ENCODE results near the gene PHLDB2.
"Not testable (repeated sequence)": the region's sequence is repeated elsewhere in the genome, so short reads cannot be mapped to it uniquely, and the experiment has no call there.

PHLDB2 gene

GRCh38 chr3:111859061-111859973, at the start of gene PHLDB2:
PHLDB2 (plus strand) TSS chr3:111859265; CDS start chr3:111884078, 24,813 bp downstream.
- peak; percentile 3 to 11 for DNase-seq
- TF ChIP-seq POLR2A (IDR thresholded peaks at IDR 0.05; ENCODE audit: low read length) = no peak
- no peak for TF ChIP-seq GATA1 (IDR thresholded peaks at IDR 0.05; ENCODE audit: low read depth, low read length)

GRCh38 chr3:111810909-111811308, 48.2 kb upstream of the PHLDB2 start:
- no peak for DNase-seq
- no peak for TF ChIP-seq GATA1 (IDR thresholded peaks at IDR 0.05; ENCODE audit: low read depth, low read length)
- no peak for TF ChIP-seq POLR2A (IDR thresholded peaks at IDR 0.05; ENCODE audit: low read length)

- TF ChIP-seq GATA1 (IDR thresholded peaks at IDR 0.05; ENCODE audit: low read depth, low read length) = no peak
- TF ChIP-seq POLR2A (IDR thresholded peaks at IDR 0.05; ENCODE audit: low read length) = no peak
- DNase-seq = no peak
These were observed 47.3 kb upstream of the PHLDB2 start for GRCh38 chr3:111811811-111812210.

DNA sequence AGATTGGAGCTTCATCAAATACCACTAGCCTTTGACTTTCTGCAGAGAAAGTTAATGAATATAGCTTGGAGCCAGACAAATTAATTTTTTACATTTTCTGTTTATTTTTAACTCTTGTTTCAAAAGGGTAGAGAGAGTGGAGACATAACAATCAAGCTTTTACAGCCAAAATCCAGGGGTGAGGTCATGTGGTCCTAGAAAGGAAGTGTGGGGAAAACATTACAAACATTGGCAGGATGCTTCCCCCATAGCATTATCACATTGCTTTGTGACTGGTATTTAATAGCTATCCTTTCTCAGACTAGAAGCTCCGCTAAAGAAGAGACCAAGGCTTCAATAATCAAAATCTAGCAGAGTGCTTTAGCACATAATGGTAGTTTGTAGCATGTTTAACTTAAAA, 46.4 kb upstream of the PHLDB2 start:
- DNase-seq = no peak
- TF ChIP-seq GATA1 (IDR thresholded peaks at IDR 0.05; ENCODE audit: low read depth, low read length) (no peak), POLR2A (IDR thresholded peaks at IDR 0.05; ENCODE audit: low read length) (no peak)

GRCh38 chr3:111813441-111813840, 45.6 kb upstream of the PHLDB2 start:
- no peak for TF ChIP-seq GATA1 (IDR thresholded peaks at IDR 0.05; ENCODE audit: low read depth, low read length)
- no peak for TF ChIP-seq POLR2A (IDR thresholded peaks at IDR 0.05; ENCODE audit: low read length)
- no peak for DNase-seq

GRCh38 chr3:111813979-111814378, 45.1 kb upstream of the PHLDB2 start:
- DNase-seq = peak in 1 of 2 experiments; percentile 10
- no peak for TF ChIP-seq GATA1 (IDR thresholded peaks at IDR 0.05; ENCODE audit: low read depth, low read length)
- TF ChIP-seq POLR2A (IDR thresholded peaks at IDR 0.05; ENCODE audit: low read length) = no peak

DNA sequence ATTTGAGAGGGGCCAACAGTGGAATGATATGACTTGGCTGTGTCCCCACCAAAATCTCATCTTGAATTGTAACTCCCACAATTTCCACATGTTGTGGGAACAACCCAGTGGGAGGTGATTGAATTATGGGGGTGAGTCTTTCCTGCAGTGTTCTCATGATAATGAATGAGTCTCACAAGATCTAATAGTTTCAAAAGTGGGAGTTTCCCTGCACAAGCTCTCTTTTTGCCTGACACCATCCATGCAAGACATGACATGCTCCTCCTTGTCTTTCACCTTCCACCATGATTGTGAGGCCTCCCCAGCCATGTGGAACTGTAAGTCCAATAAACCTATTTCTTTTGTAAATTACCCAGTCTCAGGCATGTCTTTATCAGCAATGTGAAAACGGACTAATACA, 42.3 kb upstream of the PHLDB2 start:
- DNase-seq = not testable (repeated sequence)

GRCh38 chr3:111819927-111820326, 39.1 kb upstream of the PHLDB2 start:
- TF ChIP-seq GATA1 (IDR thresholded peaks at IDR 0.05; ENCODE audit: low read depth, low read length) = no peak
- no peak for TF ChIP-seq POLR2A (IDR thresholded peaks at IDR 0.05; ENCODE audit: low read length)
- DNase-seq = no peak

DNA sequence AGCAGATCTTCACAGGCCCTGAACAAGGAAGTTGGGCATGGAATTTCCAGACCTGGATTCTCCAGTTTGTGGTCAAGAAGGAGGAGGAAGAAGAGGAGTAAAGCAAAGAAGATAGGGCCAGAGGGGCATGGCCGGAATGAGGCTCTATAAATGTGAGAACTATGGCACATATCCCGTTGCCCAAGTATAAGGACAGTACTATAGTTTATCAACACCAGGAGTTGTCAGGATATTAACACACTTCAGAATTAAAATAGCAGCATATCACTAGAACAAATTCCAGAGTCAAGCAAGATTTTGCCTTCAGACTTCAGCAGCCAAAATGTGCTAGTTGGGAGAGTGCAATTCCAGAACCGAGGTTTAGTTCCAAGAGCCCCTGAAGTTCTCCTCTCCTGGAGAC, 38.4 kb upstream of the PHLDB2 start:
- TF ChIP-seq POLR2A (IDR thresholded peaks at IDR 0.05; ENCODE audit: low read length) (no peak), GATA1 (IDR thresholded peaks at IDR 0.05; ENCODE audit: low read depth, low read length) (no peak)
- no peak for DNase-seq

DNA sequence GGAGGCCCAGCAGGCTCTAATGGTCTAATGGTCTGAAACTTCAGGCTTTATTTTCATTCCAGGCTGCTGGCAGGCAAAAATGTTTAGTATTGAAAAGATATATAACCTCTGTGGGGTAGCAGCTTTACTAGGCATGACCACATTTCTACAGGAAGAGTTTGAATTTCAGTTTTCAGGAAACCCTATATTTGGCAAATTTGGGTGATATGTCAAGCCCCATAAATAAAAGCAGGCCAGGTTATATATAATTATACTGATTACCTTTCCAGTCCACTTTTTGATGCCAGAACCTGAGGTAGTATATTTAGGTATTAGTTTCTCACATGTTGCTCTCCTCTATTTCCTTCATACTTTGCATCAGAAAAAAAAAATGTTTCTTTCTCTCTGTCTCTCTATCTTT, 37.2 kb upstream of the PHLDB2 start:
- TF ChIP-seq POLR2A (IDR thresholded peaks at IDR 0.05; ENCODE audit: low read length) (no peak), GATA1 (IDR thresholded peaks at IDR 0.05; ENCODE audit: low read depth, low read length) (no peak)
- no peak for DNase-seq

DNA sequence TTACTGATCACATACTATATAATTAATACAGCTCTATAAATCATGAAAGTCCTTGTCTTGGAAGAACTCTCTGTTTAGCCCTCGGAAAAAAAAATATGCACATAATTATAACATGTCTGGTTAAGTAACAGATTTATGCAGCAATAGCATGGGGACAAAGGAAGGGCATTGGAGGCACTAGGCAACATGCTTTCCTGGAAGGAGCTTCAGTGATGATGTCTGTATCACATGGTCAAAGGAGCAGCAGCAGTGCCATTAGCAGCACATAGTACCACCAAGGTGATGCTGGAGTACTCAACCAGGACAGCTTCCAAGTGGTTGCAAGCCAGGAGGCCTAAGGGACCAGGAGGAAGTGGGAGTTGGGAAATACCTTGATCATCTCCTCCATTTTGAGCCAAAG, 36.3 kb upstream of the PHLDB2 start:
- TF ChIP-seq POLR2A (IDR thresholded peaks at IDR 0.05; ENCODE audit: low read length) (no peak), GATA1 (IDR thresholded peaks at IDR 0.05; ENCODE audit: low read depth, low read length) (no peak)
- no peak for DNase-seq

DNA sequence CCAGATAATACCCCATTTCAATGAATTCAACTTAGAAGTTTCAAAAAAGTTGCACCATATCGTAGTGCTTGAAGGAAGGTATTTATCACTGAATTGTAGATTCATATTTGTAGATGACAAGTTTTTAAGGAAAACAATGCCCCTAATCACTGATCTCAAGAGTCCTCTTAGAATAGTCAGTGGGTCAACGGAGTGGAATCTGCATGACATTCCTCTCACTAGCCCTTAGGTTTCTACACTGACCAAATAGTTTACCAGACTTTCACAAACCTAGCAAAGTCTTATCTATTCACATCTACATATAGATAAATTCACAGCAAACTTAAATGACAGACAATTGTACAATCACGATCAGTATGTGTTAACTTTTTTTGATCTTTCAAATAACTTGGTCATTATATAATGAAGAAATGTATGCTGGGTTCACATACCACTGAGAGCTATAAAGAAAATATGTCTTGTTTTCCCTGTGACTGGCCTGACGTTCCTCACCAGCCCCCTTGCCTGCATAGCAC, 35.7 kb upstream of the PHLDB2 start:
- DNase-seq = no peak
- no peak for TF ChIP-seq GATA1 (IDR thresholded peaks at IDR 0.05; ENCODE audit: low read depth, low read length)
- TF ChIP-seq POLR2A (IDR thresholded peaks at IDR 0.05; ENCODE audit: low read length) = no peak

GRCh38 chr3:111824351-111824750, 34.7 kb upstream of the PHLDB2 start:
- DNase-seq = no peak
- TF ChIP-seq POLR2A (IDR thresholded peaks at IDR 0.05; ENCODE audit: low read length) (no peak), GATA1 (IDR thresholded peaks at IDR 0.05; ENCODE audit: low read depth, low read length) (no peak)

DNA sequence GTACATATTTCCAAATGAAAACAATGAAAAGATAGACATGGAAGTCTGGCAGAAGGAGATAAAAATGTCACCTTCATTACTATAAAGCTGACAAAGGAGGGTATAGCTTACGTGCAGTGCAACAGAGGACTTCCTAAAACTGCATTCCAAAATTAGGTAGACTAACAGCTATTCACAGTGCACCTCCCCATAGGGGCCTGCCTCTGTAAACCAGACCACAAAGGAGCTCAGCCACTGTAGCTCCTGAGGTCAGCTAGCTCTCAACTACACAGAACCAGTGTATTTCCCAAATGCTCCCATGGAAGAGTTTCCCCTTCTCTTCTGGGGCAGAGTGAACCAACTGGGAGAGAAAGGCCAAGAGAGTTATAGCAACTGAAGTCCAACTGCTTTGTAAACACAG, 31.2 kb upstream of the PHLDB2 start:
- TF ChIP-seq GATA1 (IDR thresholded peaks at IDR 0.05; ENCODE audit: low read depth, low read length) = no peak
- TF ChIP-seq POLR2A (IDR thresholded peaks at IDR 0.05; ENCODE audit: low read length) = no peak
- DNase-seq = no peak

- no peak for DNase-seq
- TF ChIP-seq GATA1 (IDR thresholded peaks at IDR 0.05; ENCODE audit: low read depth, low read length) (no peak), POLR2A (IDR thresholded peaks at IDR 0.05; ENCODE audit: low read length) (no peak)
These were observed 30.5 kb upstream of the PHLDB2 start for GRCh38 chr3:111828530-111828929.
